ENCODE results near the gene UBASH3A. TPM values are rescaled to one million over a fixed set of nuclear protein-coding genes. Genes with fewer than 3 reads are reported as not detected.

The UBASH3A gene
- total RNA-seq, 1 experiment from 2014 or later = not detected

GRCh38 chr21:42475526-42476387 lies 72.1 kb downstream of the UBASH3A start:
- CTCF ChIA-PET = interaction anchor here (0.6 kb wide), 1 partner anchor 559 kb away, joined by 4 read pairs; no protein-coding TSS in a partner anchor
- POLR2A ChIA-PET = no interaction called here
- BruUV-seq (replicated peaks) = no TSS peak

GRCh38 chr21:42476388-42477331 lies 73.0 kb downstream of the UBASH3A start:
- Mint-ChIP-seq H3K4me1 (ENCODE audit: low read depth, unreplicated experiment) (peaks cover 13% of the 10 kb centered on the region), H3K36me3 (ENCODE audit: insufficient read depth, unreplicated experiment) (no peaks in the 10 kb centered on the region), H3K4me3 (ENCODE audit: unreplicated experiment) (no peak overlapping the region), H3K9me3 (ENCODE audit: unreplicated experiment) (no peaks in the 10 kb centered on the region), H3K27ac (ENCODE audit: unreplicated experiment) (no peak overlapping the region), H3K27me3 (ENCODE audit: insufficient read depth, unreplicated experiment) (no peaks in the 10 kb centered on the region)
- H3K36me3 ChIP-seq (ENCODE audit: control insufficient read depth, insufficient read depth, low read length) = no peaks in the 10 kb centered on the region
- no peaks in the 10 kb centered on the region for H3K9me3 ChIP-seq
- POLR2A ChIA-PET = no interaction called here
- intact Hi-C loops (cut with micrococcal nuclease; ENCODE audit: unreplicated experiment) = no loop called here
- peaks cover 14% of the 10 kb centered on the region for H3K4me1 ChIP-seq
- no TSS peak for BruUV-seq (replicated peaks)
- H3K4me3 ChIP-seq (ENCODE audit: low read depth, low read length) = no peak overlapping the region
- no peak for DNase-seq
- CTCF ChIA-PET = interaction anchor here (0.6 kb wide), 2 partner anchors 164 to 560 kb away, joined by 3 to 4 read pairs; no protein-coding TSS in a partner anchor
- H3K27me3 ChIP-seq (replicated peaks; ENCODE audit: control insufficient read depth, insufficient read depth, low read length) = no peaks in the 10 kb centered on the region
- no peak for TF ChIP-seq CTCF (IDR thresholded peaks at IDR 0.05; ENCODE audit: insufficient read depth in 1 of 2, low read depth in 1 of 2, low read length in 1 of 2, severe bottlenecking in 1 of 2, unreplicated experiment in 1 of 2)

More at GRCh38 chr21:42475526-42476387, 72.1 kb downstream of the UBASH3A start:
- no peak overlapping the region for H3K4me3 ChIP-seq (ENCODE audit: low read depth, low read length)
- H3K4me1 Mint-ChIP-seq (ENCODE audit: low read depth, unreplicated experiment) = peaks cover 13% of the 10 kb centered on the region
- H3K4me3 Mint-ChIP-seq (ENCODE audit: unreplicated experiment) = no peak overlapping the region
- H3K27ac Mint-ChIP-seq (ENCODE audit: unreplicated experiment) = no peak overlapping the region
- H3K4me1 ChIP-seq = peaks cover 14% of the 10 kb centered on the region
- intact Hi-C loops (cut with micrococcal nuclease; ENCODE audit: unreplicated experiment) = no loop called here
- DNase-seq = no peak
- H3K9me3 Mint-ChIP-seq (ENCODE audit: unreplicated experiment) = no peaks in the 10 kb centered on the region
- H3K9me3 ChIP-seq = no peaks in the 10 kb centered on the region
- no peak for TF ChIP-seq CTCF (IDR thresholded peaks at IDR 0.05; ENCODE audit: insufficient read depth in 1 of 2, low read depth in 1 of 2, low read length in 1 of 2, severe bottlenecking in 1 of 2, unreplicated experiment in 1 of 2)
- no peaks in the 10 kb centered on the region for H3K36me3 ChIP-seq (ENCODE audit: control insufficient read depth, insufficient read depth, low read length)
- H3K27me3 Mint-ChIP-seq (ENCODE audit: insufficient read depth, unreplicated experiment) = no peaks in the 10 kb centered on the region
- H3K27me3 ChIP-seq (replicated peaks; ENCODE audit: control insufficient read depth, insufficient read depth, low read length) = no peaks in the 10 kb centered on the region
- H3K36me3 Mint-ChIP-seq (ENCODE audit: insufficient read depth, unreplicated experiment) = no peaks in the 10 kb centered on the region

GRCh38 chr21:42478504-42478903 lies 74.8 kb downstream of the UBASH3A start:
- peaks cover 13% of the 10 kb centered on the region for H3K4me1 Mint-ChIP-seq (ENCODE audit: low read depth, unreplicated experiment)
- no peaks in the 10 kb centered on the region for H3K9me3 Mint-ChIP-seq (ENCODE audit: unreplicated experiment)
- Histone ChIP-seq H3K4me3 (ENCODE audit: low read depth, low read length) (no peak overlapping the region), H3K4me1 (peaks cover 17% of the 10 kb centered on the region), H3K36me3 (ENCODE audit: control insufficient read depth, insufficient read depth, low read length) (no peaks in the 10 kb centered on the region), H3K9me3 (no peaks in the 10 kb centered on the region), H3K27me3 (replicated peaks; ENCODE audit: control insufficient read depth, insufficient read depth, low read length) (no peaks in the 10 kb centered on the region)
- no peaks in the 10 kb centered on the region for H3K36me3 Mint-ChIP-seq (ENCODE audit: insufficient read depth, unreplicated experiment)
- no peak overlapping the region for H3K27ac Mint-ChIP-seq (ENCODE audit: unreplicated experiment)
- H3K4me3 Mint-ChIP-seq (ENCODE audit: unreplicated experiment) = no peak overlapping the region
- BruUV-seq (replicated peaks) = no TSS peak
- intact Hi-C loops (cut with micrococcal nuclease; ENCODE audit: unreplicated experiment) = no loop called here
- POLR2A ChIA-PET = no interaction called here
- H3K27me3 Mint-ChIP-seq (ENCODE audit: insufficient read depth, unreplicated experiment) = no peaks in the 10 kb centered on the region
- CTCF ChIA-PET = no interaction called here
- no peak for TF ChIP-seq CTCF (IDR thresholded peaks at IDR 0.05; ENCODE audit: insufficient read depth in 1 of 2, low read depth in 1 of 2, low read length in 1 of 2, severe bottlenecking in 1 of 2, unreplicated experiment in 1 of 2)
- no peak for DNase-seq

Data from Caco-2 (cell line).